ENCODE results near the gene NDUFA5.
"Not testable (repeated sequence)": the region's sequence is repeated elsewhere in the genome, so short reads cannot be mapped to it uniquely, and the experiment has no call there.

NDUFA5 gene

GRCh38 chr7:123557016-123557397 is 611 bp downstream of the NDUFA5 start:
- no peak for DNase-seq (ENCODE audit: low spot score)

- no peak for DNase-seq (ENCODE audit: low spot score)
Observed at GRCh38 chr7:123555484-123555883, 2.1 kb downstream of the NDUFA5 start.

GRCh38 chr7:123553159-123553558 is 4.5 kb downstream of the NDUFA5 start:
- no peak for DNase-seq (ENCODE audit: low spot score)

- DNase-seq (ENCODE audit: low spot score): no peak
Observed at GRCh38 chr7:123552641-123553040, 5.0 kb downstream of the NDUFA5 start.

GRCh38 chr7:123552134-123552533 is 5.5 kb downstream of the NDUFA5 start:
- not testable (repeated sequence) for DNase-seq (ENCODE audit: low spot score)

GRCh38 chr7:123548406-123548805 is 9.2 kb downstream of the NDUFA5 start:
- no peak for DNase-seq (ENCODE audit: low spot score)

GRCh38 chr7:123539871-123540270 is 17.7 kb downstream of the NDUFA5 start:
- no peak for DNase-seq (ENCODE audit: low spot score)

GRCh38 chr7:123538897-123539296 is 18.7 kb downstream of the NDUFA5 start:
- no peak for DNase-seq (ENCODE audit: low spot score)

GRCh38 chr7:123538189-123538714 is 19.4 kb downstream of the NDUFA5 start:
- no peak for DNase-seq (ENCODE audit: low spot score)

GRCh38 chr7:123537026-123537642 is 20.5 kb downstream of the NDUFA5 start:
- DNase-seq (ENCODE audit: low spot score): peak; percentile 75

GRCh38 chr7:123535517-123535916 is 22.1 kb downstream of the NDUFA5 start:
- DNase-seq (ENCODE audit: low spot score): no peak

GRCh38 chr7:123534383-123535260 is 23.0 kb downstream of the NDUFA5 start, which contains the start of gene IQUB:
Gene IQUB, minus strand, starts transcription at chr7:123534595. Its CDS starts 22,255 bp downstream, at chr7:123512340.
- DNase-seq (ENCODE audit: low spot score): peak; percentile 97

GRCh38 chr7:123533929-123534382 is 23.7 kb downstream of the NDUFA5 start:
- DNase-seq (ENCODE audit: low spot score): peak; percentile 53

GRCh38 chr7:123533553-123533917 is 24.1 kb downstream of the NDUFA5 start:
- DNase-seq (ENCODE audit: low spot score): no peak

GRCh38 chr7:123532788-123533552 is 24.6 kb downstream of the NDUFA5 start:
- not testable (repeated sequence) for DNase-seq (ENCODE audit: low spot score)

GRCh38 chr7:123532343-123532742 is 25.3 kb downstream of the NDUFA5 start:
- not testable (repeated sequence) for DNase-seq (ENCODE audit: low spot score)

GRCh38 chr7:123530035-123530591 is 27.5 kb downstream of the NDUFA5 start:
- DNase-seq (ENCODE audit: low spot score): not testable (repeated sequence)

GRCh38 chr7:123528265-123528664 is 29.4 kb downstream of the NDUFA5 start:
- DNase-seq (ENCODE audit: low spot score): no peak

GRCh38 chr7:123527712-123528225 is 29.8 kb downstream of the NDUFA5 start:
- DNase-seq (ENCODE audit: low spot score): not testable (repeated sequence)

GRCh38 chr7:123526533-123526932 is 31.1 kb downstream of the NDUFA5 start:
- not testable (repeated sequence) for DNase-seq (ENCODE audit: low spot score)

- DNase-seq (ENCODE audit: low spot score): no peak
Observed at GRCh38 chr7:123522066-123522465, 35.6 kb downstream of the NDUFA5 start.

GRCh38 chr7:123505221-123505620 is 52.4 kb downstream of the NDUFA5 start:
- no peak for DNase-seq (ENCODE audit: low spot score)

Data from NAMALWA (cell line).